Measurements from ENCODE around the gene IQCH. TPM values are rescaled to one million over a fixed set of nuclear protein-coding genes. Genes with fewer than 3 reads are reported as not detected.

The IQCH gene
- total RNA-seq, 1 experiment from 2014 or later = 4.8 TPM

DNA sequence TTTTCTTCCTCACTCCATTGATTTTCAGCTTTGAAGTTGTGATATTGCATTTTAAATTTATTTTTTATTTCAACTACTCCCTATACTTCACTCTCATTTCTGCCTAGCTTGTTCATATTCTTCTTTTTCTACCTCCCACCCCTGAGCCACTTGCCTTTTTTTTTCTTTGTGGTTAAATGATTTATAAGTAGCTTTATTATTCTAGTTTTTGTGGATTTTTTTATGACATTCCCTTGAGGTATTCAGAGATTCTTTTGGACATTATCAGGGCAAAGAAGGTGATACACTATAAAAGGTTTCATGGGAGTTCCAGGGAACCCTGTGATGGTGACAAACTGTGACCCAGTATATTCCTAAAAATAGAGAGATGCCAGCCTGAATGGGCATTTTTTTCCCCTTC, 269.6 kb downstream of the IQCH start:
- no peak for DNase-seq (ENCODE audit: low read depth)

DNA sequence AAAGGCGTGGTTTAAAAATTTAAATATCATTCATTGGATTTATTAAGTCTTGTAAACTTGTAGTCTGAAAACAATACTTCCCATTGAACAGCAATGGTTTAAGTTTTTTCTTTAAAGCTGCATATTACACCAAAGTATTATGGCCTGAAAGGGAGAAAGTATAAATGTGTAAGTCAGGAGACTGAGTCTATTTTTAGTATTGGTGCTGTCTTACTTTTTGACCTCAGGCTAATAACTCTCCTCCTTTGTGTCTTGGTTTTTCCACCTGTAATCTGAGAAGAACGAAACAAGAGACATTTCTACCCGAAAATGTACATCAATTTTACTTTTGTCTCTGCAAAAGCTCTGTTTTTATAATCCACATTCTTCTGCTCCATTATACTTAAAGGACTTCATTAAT, 273.9 kb downstream of the IQCH start:
- DNase-seq (ENCODE audit: low read depth) = no peak

DNA sequence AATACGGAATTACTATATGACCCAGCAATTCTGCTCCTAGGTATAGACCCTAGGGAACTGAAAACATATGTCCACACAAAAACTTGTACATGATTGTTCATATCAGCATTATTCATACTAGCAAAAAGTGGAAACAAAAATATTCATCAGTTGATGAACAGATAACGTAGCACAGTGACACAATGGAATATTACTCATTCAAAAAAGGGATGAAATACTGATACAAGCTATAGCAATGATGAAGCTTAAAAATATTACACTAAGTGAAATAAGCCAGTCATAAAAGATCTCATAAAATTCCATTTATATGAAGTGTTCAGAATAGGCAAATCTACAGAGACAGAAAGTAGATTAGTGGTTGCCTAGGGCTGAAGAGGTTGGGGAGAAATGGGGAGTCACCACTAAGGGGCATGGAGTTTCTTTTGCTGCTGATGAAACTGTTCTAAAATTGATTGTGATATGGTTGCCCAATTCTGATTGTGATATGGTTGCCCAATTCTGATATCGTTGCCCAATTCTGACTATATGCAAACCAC, 276.9 kb downstream of the IQCH start:
- DNase-seq (ENCODE audit: low read depth) = peak; percentile 71

DNA sequence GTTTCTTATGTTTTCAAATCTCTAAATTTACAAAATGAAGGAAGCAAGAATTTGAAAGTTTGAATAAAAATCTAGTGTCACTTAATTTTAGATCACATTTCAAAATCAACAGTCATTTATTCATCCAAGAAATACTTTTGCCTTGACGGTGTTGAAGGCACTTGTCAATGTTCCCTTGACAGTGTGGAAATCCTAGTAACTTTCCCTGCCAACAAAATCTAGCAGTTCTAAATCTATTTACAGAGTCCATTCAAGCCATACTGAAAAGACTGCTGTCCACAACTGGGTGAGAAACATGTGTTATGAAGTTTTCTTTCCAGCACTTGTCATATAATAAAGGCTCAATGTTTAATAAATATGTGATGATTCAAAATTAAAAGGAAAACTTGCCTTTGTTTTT, 279.3 kb downstream of the IQCH start:
- no peak for DNase-seq (ENCODE audit: low read depth)

DNA sequence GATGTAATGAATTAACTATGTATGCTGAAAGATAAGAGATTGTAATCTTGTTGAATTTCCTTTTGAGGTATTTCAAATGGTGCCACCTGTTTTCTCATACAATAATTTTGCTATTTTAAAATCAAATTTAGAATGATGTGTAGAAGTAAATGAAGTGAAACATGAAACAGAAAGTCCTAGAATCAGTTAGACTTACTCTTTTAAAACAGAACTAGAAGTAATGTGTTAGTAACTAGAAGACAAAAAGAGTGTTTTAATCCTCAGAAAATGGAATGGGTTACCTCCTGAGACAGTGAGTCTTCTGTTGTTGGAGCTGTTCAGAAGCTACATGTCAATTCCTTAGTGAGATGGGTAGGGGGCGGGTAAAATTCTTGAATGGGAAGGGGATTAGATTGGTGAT, 279.8 kb downstream of the IQCH start:
- DNase-seq (ENCODE audit: low read depth) = no peak

DNA sequence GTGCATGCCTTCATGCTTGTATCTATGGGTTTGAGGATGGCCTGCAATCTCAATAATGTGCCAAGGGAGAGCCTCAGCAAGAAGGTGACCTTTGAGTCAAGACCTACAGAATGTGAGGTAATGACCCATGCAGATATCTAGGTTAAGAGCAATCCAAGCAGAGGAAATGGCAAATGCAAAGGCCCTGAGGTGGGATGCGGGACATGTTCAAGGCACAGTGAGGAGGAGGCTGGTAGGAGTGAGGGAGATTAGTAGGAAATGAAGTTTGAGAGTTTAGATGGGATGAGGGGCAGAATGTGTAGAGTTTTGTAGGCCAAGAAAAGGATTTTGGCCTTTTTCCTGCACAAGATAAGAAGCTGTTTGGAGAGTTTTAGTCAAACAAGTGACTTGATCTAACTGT, 283.2 kb downstream of the IQCH start:
- no peak for DNase-seq (ENCODE audit: low read depth)

DNA sequence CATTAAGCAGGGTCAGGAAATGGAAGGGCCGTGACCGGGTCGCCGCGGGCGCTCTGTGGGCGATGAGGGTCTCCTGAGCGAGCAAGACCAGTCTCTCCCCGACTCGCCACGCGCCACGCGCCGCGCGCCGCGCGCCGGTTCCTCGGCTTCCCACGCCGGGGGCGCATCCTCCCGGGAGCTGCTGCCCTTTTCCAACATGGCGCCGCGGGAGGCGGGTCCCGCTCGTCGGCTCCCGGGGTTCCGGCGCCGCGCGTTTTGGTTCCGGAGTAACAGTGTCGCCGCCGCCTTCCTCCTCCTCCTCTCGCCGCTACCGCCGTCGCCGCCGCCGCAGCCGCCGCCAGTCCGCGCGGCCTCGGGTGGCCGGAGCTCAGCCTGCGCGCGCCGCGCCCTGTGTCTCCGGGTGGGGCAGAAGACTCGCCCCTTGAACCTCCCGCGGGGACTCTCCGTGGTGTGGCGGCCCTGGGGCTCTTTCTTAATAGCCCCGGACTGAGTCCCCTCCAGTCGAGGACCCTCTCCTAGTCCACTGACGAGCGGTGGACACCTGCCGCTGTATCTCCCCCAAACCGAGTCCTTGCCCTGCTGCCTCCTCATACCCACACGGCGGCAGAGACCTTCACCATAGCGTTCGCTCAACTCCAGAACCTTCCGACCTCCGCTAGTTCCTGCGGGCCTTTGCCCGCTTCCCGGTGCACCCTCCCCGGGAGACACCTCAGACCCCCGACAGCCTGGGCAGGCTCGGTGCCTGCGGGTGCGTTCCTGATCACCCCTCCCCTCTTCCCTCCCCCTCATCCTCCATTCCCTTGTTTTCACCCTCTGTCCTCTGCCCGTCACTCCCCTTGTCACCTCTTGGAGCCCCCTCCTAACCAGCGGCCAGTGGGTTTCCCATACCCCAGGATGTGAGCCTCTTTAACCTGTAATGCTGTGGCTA, 288.1 kb downstream of the IQCH start, which contains the start of gene MAP2K5:
Gene MAP2K5 (plus strand): TSS at position 284 of the 928 bp plus-strand sequence. CDS start 633 bp downstream, at position 917.
- DNase-seq (ENCODE audit: low read depth) = peak; percentile 74

DNA sequence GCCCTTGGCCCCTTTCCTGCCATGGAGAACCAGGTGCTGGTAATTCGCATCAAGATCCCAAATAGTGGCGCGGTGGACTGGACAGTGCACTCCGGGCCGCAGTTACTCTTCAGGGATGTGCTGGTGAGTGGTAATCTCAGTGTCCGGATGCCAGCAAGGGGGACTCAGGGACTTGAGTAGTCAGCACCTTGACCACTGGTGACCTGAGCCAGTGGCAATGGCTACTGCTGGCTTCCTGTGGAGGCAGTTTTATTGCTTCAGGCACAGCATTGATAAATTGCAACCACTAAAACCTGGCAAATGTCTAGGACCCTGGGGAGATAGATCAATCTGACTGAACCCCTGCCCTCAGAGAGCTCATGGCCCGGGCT, 288.7 kb downstream of the IQCH start:
- no peak for DNase-seq (ENCODE audit: low read depth)

DNA sequence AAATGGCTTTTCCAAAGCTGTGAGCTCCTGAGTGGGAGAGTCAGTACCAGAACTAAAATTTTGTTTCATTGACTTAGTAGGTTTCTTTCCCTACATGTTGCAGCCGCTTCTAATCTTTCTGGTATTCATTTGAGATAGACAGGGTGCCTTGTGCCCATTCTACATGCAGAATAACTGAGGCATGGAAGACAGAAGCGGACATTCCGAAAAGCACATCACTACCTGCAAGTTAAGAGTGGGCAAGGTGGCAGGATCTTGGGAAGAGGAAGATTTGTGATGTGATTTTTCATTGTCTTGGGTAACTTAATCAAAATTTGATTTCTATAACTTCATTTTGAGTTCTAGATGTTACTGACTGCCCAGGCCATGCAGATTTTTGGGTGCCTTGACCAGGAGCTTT, 289.9 kb downstream of the IQCH start:
- DNase-seq (ENCODE audit: low read depth) = no peak

DNA sequence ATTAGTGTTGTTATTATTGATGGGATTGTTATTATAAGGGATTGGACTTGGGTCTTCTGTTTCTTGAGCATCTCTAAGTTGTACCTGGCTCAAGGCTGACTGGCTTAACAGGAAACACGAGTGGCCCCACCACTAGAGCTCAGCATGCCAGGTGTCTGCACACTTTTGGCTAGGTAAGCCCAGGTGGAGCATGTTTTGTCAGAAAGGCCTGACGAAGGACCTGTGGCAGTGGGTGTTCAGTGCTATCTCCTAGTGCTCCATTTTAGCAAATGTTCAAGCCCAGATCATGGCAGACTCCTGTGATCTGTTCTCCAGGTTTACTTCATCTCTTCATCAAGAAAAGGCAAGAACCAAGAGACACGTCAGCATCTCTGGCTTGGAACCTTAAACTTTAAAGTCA, 291.3 kb downstream of the IQCH start:
- DNase-seq (ENCODE audit: low read depth) = no peak

DNA sequence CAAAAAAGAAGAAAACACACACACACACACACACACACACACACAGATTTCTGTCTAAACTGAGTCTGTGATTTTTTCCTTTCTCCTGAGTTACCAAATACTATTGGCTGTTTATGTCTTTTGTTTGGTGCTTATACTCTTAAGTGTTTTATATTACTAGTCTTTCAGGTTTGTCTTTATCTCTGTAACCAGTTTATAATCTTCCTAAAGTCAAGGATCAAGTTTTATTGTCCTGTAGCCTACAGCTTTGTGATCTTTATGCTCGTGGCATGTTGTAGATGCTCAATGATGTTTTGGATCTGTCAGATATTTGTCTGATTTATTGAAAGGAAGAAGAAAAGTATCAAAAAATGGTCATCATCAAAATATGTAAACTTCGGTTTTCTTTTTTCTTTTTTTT, 292.5 kb downstream of the IQCH start:
- no peak for DNase-seq (ENCODE audit: low read depth)

DNA sequence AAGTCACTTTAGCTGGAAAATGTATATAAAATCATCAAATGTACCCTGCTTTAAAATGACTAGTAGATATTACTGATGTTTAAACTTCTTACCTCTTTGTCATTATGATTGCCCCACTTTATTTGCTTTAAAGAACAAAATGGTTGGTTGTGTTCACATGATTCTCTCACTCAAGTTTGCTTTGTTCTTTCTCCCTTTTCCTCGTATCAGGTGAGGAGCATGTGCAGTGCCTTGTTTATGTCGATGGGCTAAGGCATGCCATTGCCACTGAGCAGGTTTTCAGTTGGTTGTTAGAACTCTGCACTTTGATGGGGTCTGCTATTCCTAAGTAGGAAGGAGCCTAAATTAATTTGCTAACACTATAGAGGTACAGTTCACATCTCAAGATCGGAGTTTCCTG, 293.2 kb downstream of the IQCH start:
- DNase-seq (ENCODE audit: low read depth) = no peak

DNA sequence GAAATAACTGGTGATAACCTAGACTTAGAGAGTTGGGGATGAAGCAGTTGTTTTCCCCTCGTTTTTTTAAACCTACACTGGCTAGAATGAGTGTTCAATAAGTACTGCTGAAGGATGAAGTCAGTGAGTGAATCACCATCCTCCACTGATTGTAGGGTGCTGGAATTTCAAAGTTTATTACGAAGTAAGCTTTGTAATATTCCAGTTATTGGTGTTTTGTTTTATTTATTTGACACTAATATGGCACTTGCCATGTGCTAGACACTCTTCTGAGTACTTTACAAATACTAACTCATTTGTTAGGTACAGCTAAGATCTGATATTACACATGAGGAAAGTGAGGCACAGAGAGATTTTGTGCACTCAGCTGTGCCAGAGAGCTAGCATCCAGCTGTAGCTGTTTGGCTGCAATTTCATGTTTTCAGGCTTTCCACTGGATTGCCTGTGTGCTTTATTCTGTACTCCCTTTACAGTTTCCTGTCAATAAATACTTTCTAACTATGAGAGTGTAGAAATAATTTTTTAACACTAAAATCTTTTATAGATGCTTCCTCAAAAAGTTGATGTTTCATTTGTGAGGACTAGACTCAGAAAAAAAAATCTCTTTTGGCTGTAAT, 293.8 kb downstream of the IQCH start:
- no peak for DNase-seq (ENCODE audit: low read depth)

DNA sequence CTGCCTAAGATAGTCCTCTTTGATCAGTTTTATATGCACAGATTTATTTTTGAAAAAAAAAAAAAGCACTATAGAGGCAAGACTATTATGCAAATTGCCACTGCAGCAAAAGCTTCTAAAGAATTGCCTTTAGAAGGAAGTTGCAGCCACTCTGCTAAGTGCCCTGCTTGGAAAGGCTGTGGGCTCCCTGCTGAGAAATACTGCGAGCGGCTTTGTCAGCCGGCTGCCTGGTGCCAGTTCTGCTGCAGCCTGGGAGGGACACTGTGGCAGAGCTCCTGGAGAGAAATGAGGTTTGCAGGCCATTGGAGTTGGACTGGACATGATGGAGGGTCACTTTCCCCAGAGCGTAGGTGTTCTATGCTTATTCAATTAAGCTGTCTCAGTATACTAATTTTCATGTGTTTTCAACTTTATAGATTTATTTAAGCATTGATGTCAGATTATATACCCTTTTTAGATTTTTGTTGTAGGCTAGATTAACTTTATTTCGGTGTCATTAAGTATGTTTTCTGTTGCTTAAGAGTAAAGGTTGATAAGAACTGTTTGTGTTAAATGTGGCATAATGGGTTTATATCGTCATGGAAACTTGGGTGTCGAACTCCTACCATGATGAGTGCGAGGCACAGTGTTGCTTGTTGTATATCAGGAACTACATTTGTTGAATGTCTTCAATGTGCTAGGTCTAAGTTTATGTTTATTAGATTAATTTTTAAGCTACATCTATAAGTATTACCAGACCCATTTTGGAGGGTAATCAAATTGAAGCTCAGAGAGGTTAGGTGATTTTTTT, 294.5 kb downstream of the IQCH start:
- no peak for DNase-seq (ENCODE audit: low read depth)

DNA sequence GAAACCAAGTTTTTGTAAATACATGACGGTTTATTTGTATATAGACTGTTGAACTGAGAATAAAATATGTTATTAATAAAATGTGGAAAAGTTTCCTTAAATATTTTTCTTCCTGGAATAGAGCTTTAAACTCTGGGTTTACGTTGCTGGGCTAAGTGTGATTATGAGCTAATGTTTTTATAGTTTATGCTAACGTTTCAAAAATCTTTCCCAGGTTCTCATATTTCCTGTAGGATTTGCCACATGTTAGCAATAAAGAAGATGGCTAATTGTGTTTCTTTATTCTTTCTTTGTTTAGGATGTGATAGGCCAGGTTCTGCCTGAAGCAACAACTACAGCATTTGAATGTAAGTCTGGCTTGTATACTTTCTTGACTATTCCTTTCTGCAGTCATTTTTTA, 295.1 kb downstream of the IQCH start:
- no peak for DNase-seq (ENCODE audit: low read depth)

DNA sequence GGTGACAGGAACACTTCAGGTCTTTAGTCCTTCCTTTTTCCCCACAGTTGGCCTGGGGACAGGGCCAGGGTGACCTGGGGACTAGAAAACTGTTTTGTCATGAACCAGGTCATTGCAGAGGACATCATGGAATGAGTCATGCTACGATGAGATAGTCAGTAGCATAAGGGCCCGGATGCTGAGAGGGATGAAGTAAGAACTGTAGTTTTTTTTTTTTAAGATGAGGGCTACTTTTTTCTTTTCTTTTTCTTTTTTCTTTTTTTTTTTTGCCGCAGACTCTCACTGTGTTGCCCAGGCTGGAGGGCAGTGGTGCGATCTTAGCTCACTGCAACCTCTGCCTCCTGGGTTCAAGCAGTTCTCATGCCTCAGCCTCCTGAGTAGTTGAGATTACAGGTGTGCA, 295.9 kb downstream of the IQCH start:
- DNase-seq (ENCODE audit: low read depth) = no peak

DNA sequence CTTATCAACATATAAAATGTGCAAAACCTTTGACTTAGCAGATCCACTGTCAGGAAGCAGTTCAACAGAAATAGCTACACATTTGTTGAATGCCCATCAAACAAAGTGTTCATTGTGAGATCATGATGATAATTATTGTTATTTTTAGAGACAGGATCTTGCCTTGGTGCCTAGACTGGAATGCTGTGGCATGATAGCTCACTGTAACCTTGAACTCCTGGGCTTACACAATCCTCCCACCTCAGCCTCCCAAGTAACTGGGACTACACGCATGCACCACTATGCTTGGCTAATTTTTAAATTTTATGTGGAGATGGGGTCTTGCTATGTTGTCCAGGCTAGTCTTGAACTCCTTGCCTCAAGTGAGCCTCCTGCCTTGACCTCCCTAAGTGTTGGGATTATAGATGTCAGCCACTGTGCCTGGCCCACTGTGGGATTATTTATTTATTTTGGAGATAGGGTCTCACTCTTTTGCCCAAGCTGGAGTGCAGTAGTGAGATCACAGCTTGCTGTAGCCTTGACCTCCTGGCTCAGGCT, 296.7 kb downstream of the IQCH start:
- DNase-seq (ENCODE audit: low read depth) = no peak

Measured in LHCN-M2 (cell line).